Erythroblast (primary cell): ENCODE data around the gene VIM.
"Not testable (repeated sequence)": the region's sequence is repeated elsewhere in the genome, so short reads cannot be mapped to it uniquely, and the experiment has no call there.

ENCODE experiments used
- DNase-seq, 2 experiments: peaks; one replicate each; lab custom pipeline; 2025; lab: John Stamatoyannopoulos, UW
- GATA1 ChIP-seq: IDR thresholded peaks from 2 replicates; pipeline ENCODE4 v1.6.1; 2011; ENCODE audit warnings: low read depth, mild to moderate bottlenecking, control low read depth, low read length, moderate library complexity
- POLR2A ChIP-seq: IDR thresholded peaks from 2 replicates; pipeline ENCODE4 v1.6.1; 2011; ENCODE audit warnings: mild to moderate bottlenecking, low read length

The VIM gene

DNA sequence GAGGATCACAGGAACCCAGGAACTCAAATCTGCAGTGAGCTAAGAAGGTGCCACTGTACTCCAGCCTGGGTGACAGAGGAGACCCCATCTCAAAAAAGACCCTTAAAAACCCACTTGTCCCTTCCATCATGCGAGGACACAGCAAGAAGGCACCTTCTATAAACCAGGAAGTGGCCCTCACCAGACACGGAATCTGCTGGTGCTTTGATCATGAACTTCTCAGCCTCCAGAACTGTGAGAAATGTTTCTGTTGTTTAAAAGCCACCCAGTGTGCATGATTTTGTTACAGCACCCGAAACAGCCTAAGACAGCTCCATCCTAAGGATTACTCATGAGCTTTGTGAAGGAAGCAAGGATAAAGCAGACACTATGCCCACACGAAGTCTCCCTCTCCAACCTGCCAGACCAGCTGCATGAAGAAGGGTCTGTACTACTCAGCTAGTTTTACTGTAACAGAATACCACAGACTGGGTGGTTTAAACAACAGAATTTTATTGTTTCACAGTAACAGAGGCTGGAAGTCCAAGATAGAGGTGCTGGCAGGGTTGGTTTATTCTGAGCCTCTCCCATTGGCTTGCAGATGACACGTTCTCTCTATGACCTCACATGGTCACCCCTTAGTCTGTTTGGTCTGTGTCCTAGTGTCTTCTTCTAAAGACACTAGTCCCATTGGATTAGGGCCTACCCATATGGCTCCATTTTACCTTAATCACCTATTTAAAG, 13.7 kb downstream of the VIM start:
- TF ChIP-seq GATA1: no peak
- no peak for TF ChIP-seq POLR2A
- DNase-seq: no peak

DNA sequence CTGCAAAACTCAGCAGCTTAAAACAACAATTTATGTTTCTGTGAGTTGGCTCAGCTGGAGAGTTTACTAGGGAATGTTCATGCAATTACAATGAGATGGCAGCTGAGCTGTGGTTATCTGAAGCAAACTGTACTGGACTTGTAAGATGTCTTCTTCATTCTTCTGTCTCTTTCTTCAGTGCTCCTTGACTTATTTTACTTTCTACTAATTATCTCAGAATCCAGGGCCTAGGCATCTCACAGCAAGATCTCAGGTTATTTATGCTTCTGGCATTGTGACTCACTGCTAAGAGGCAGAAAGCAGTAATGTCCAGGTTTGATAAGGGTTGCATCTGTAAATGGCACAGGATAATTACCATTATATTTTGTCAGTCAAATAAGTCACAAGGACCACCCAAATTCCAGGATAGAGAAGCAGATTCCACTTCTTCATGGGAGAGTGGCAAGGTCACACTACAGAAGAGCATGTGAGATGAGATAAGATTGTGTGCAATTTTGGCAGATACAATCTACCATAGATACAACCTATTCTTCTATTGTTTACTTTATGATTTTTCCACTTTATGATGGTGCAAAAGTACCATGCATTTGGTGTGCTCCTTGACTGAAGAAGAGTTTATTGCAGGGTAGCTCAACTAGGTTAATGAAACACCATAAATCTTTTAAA, 16.8 kb downstream of the VIM start:
- TF ChIP-seq POLR2A (no peak), GATA1 (no peak)
- no peak for DNase-seq

DNA sequence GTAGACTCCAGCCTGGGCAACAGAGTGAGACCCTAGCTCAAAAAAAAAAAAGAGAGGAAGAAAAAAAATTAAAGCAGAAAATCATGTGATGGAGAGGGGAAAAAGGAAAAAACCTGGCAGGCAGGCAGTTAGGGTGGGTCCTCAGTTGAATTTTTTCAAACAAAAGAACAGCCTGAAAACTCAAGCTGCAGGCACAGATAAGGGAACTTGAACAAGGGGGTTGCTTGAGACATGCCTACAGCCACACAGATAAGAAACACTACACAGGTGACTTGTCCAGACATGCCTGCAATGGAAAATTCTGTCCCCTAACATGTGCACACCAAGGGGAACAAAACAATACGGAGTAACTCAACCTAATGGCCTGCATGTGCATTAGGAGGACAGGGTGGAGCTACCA, 19.2 kb downstream of the VIM start:
- TF ChIP-seq GATA1 (no peak), POLR2A (no peak)
- DNase-seq: peak; percentile 6 to 50

DNA sequence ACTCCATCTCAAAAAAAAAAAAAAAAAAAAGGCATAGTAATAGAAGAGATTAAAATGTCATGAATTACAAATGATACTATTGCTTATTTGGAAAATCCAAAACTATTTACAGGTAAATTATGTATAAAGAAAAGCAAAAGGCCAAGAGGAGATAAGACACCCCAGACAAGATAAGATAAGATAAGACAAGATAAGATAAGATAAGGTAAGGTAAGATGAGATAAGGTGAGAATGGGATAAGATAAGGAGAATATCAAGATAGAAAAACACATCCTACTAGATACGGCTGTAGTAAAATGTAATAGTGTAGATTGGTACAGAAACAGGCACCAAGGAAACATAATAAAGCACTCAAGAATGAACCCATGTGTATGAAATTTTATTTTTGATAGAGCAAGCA, 20.9 kb downstream of the VIM start:
- TF ChIP-seq POLR2A (no peak), GATA1 (no peak)
- DNase-seq: no peak

DNA sequence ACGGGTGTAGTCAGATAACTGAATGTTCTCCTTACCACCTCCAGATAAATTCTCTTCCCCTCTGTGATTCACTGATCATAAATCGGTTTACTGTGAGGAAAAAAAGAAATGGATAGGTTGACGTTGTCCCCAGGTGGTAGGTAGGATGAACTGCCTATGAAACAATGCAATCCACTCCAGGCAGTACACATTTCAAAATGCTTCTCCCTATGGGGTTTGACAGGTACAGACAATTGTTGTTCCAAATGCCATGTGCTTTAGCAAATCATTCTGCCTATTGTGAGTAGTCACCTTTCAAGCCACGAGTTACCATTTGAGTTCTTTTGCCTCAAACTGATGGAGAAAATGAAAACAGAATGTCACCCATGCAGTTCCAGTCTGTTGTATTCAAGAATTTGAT, 21.8 kb downstream of the VIM start:
- TF ChIP-seq POLR2A: no peak
- TF ChIP-seq GATA1: no peak
- peak in 1 of 2 experiments; percentile 12 for DNase-seq

DNA sequence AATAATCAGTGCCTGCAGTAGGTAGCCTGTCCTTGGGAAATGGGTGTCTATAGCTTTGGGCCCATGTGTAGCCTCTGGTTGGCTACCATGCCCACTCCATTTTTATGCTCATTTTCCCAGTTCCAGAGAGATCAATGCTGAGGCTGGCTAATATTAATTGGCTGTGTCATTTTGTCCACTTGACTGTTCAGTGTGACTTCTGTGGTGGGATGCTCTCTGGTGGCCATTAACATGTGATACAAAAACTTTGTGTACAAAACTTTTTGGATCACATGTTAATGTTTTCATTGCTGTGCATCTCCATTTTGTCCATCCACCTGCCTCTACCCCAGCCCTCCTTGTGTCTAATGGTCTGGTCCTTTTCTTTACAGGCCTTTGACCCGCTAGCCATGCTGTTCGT, 22.7 kb downstream of the VIM start:
- DNase-seq: no peak
- no peak for TF ChIP-seq GATA1
- TF ChIP-seq POLR2A: no peak

DNA sequence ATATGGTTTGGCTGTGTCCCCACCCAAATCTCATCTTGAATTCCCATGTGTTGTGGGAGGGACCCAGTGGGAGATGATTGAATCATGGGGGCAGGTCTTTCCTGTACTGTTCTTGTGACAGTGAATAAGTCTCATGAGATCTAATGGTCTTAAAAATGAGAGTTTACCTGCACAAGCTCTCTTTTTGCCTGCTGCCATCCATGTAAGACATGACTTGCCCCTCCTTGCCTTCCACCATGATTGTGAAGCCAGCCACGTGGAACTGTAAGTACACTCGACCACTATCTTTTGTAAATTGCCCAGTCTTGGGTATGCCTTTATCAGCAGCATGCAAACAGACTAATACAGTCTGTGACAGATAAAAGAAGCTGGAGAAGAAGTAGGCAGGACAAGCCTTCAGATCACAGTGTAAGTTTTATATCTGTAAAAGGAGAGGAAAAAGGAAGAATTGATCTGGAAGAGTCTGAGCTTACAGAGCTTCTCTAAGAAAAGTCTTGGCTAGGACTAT, 26.6 kb downstream of the VIM start:
- DNase-seq: peak in 1 of 2 experiments; percentile 50

DNA sequence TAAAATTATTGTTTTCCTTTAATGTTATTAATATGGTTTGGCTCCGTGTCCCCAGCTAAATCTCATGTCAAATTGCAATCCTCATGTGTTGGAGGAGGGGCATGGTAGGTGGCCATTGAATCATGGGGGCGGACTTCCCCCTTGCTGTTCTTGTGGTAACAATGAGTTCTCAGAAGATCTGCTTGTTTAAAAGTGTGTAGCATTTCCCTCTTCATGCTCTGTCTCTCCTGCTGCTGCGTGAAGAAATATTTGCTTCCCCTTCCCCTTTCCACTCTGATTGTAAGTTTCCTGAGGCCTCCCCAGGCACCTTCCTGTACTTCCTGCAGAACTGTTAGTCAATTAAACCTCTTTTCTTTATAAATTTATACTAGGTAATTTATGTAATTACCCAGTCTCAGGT, 27.5 kb downstream of the VIM start:
- no peak for TF ChIP-seq POLR2A
- no peak for TF ChIP-seq GATA1
- DNase-seq: no peak

DNA sequence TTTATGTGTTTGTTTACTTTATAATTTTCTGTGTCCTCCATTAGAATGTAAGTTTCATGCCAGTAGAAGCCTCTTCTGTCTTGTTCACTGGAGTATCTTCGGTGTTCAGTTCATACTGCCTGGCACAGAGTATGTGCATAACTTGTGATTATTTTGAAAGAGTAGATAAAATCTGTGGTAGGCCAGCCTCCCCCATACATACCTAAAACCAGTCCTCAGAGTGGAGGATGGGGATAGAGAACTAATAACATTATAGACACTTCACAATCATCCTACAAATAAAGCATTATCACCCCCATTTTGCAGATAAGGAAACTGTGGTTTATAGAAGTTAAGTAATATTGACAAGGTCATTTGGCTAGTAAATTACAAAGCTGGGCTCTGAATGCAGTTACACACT, 28.0 kb downstream of the VIM start:
- DNase-seq: no peak
- TF ChIP-seq GATA1: no peak
- no peak for TF ChIP-seq POLR2A

DNA sequence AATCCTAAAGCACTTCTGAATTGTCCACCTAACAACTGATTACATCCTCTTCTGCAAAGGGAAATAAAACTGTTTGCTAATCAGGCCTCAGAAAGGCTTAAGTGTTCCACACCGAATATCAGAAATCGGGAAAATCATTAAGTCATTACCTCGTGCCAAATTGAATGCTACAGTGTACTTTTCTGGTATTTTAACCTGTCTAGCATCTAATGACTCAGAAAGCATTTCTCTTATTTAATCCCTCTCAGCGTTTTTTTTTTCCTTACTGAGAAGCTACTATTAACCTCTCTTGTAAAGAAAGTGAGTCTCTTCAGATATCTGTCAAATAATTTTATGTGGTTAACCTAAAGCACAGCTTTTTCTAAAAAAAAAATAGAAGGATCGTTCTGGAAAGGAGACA, 28.6 kb downstream of the VIM start:
- DNase-seq: no peak
- no peak for TF ChIP-seq POLR2A
- TF ChIP-seq GATA1: no peak

DNA sequence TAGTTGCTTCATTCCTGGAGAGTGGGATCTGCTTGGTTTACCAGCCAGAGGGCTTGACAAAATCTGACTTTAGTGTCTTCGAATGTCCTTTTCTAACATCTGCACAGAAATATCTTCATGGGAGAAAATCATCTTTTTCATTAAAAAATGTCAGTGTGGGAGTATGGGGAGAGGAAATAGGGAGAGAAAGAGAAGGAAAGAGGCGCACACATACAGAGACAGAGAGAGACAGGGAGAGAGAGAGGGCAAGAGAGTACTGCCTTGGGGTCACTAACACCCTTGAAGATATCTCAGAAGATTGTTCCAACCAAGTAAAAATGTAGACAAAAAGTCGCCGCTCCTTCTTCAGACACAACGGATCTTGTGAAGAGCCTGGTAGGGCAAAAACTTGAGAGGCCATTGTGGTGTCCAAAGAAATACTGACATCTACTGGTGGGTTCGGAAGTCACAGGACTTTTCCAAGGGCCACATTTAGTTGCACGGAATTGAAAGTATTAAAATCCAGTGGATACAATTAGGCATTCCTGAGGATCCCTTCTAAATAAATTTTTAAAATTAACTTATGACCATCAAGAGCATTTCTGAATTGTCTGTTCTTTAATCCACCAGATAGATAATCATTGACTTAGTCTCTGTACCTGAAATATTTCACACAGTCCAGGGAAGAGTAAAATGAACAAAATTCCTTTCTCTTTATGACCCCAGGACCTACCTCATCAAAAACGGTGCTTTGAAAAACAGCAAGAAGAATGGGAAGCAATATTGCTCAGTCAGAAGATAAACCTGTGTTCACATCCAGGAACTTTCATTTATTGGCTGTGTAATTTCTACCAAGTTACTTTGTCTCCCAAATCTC, 29.7 kb downstream of the VIM start:
- no peak for TF ChIP-seq POLR2A
- no peak for TF ChIP-seq GATA1
- DNase-seq: peak; percentile 68 to 80

DNA sequence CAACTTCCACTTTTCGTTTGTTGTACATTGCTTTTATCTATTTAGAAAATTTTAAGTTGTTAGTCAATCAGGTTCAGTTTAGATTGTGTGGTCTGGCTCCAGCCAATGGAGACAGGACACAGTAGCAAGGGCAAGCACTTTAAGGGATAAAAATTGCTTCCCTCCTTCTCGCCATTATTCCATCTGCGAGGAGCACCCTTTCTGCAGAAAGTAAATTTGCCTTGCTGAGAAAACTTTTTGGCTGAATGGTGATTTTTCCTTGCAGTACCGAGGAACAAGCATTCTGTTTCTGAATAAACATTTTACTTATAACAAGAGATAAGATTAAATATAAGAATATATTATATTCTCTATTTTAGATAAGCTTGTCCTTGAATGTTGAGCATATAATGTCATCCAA, 34.5 kb downstream of the VIM start:
- no peak for TF ChIP-seq GATA1
- TF ChIP-seq POLR2A: no peak
- DNase-seq: peak; percentile 6 to 13

DNA sequence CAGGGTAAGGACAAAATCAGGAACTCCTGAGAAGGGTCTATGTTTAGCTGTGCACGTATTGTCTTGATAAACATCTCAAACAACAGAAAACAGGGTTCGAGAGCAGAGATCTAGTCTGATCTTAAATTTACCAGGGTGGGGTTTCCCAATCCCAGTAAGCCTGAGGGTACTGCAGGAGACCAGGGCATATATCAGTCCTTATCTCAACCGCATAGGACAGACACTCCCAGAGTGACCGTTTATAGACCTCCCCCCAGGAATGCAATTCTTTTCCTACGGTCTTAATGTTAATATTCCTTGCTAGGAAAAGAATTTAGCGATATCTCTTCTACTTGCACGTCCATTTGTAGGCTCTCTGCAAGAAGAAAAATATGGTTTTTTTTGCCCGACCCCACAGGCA, 35.5 kb downstream of the VIM start:
- TF ChIP-seq POLR2A (no peak), GATA1 (no peak)
- DNase-seq: no peak

DNA sequence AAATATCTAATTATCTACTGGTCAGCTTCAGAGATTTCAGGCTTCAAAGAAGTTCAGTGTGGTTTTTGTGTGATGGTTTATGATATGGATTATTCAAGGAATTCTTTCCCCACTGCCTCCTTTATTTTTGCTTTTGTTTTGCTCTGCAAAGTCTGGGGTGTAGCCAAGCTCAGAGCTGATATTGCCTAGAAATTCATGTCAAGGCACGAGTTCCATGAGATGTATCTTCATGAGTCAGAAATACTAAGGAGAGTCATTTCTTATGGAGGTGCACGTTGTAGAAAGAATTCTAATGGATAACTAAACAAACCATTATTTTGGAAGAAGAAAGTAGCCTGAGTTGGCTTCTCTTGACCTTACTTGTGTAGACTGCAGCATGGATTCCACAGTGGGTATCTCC, 37.4 kb downstream of the VIM start:
- no peak for DNase-seq
- TF ChIP-seq POLR2A: no peak
- TF ChIP-seq GATA1: no peak

DNA sequence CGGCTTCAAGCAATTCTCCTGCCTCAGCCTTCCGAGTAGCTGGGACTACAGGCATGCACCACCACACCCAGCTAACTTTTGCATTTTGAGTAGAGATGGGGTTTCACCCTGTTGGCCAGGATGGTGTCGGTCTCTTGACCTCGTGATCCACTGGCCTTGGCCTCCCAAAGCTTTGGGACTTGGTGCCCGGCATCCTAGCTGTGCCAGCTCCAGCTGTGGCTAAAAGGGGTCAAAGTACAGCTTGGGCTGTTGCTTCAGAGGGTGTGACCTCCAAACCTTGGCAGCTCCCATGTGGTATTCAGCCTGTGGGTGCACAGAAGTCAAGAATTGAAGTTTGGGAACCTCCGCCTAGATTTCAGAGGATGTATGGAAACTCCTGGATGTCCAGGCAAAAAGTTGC, 38.5 kb downstream of the VIM start:
- DNase-seq: not testable (repeated sequence)
